Fibroblast of skin of right biceps (primary cell): Measurements from ENCODE around the gene TBX2.

Experiments used
- DNase-seq: peaks from one replicate; pipeline ENCODE4 v3.0.0-alpha.2; 2013

The TBX2 gene

GRCh38 chr17:61368832-61369450 lies 30.7 kb upstream of the TBX2 start:
- DNase-seq, result no peak

GRCh38 chr17:61369751-61370150 lies 29.9 kb upstream of the TBX2 start:
- DNase-seq, result no peak

GRCh38 chr17:61371179-61371578 lies 28.5 kb upstream of the TBX2 start:
- no peak for DNase-seq

- DNase-seq, result no peak
These were observed 28.0 kb upstream of the TBX2 start for GRCh38 chr17:61371606-61372005.

- no peak for DNase-seq
These were observed 27.2 kb upstream of the TBX2 start for GRCh38 chr17:61372436-61372835.

- no peak for DNase-seq
These were observed 22.5 kb upstream of the TBX2 start for GRCh38 chr17:61376931-61377838.

GRCh38 chr17:61378658-61379456 lies 20.8 kb upstream of the TBX2 start:
- DNase-seq, result no peak

- no peak for DNase-seq
These were observed 20.0 kb upstream of the TBX2 start for GRCh38 chr17:61379457-61380216.

- DNase-seq, result no peak
These were observed 19.3 kb upstream of the TBX2 start for GRCh38 chr17:61380217-61380835.

GRCh38 chr17:61380836-61381525 lies 18.7 kb upstream of the TBX2 start:
- DNase-seq, result no peak

- no peak for DNase-seq
These were observed 18.1 kb upstream of the TBX2 start for GRCh38 chr17:61381537-61381936.

GRCh38 chr17:61382796-61383688 lies 16.6 kb upstream of the TBX2 start:
- no peak for DNase-seq

- no peak for DNase-seq
These were observed 15.9 kb upstream of the TBX2 start for GRCh38 chr17:61383689-61384201.

- no peak for DNase-seq
These were observed 15.3 kb upstream of the TBX2 start for GRCh38 chr17:61384354-61384691.

- DNase-seq, result no peak
These were observed 14.7 kb upstream of the TBX2 start for GRCh38 chr17:61384692-61385576.

GRCh38 chr17:61385577-61386236 lies 13.9 kb upstream of the TBX2 start:
- no peak for DNase-seq

GRCh38 chr17:61386251-61386650 lies 13.4 kb upstream of the TBX2 start:
- DNase-seq, result no peak

GRCh38 chr17:61387011-61387410 lies 12.6 kb upstream of the TBX2 start:
- DNase-seq, result no peak
